H1 (cell line): ENCODE measurements around the gene COQ5. TPM values are rescaled to one million over a fixed set of nuclear protein-coding genes. Genes with fewer than 3 reads are reported as not detected.

ENCODE experiments used
- CTCF ChIA-PET: fragments of 300-600 bp; sonication (Branson Sonifier 250); formaldehyde crosslinking; loops from one replicate; lab custom pipeline; 2021; ENCODE audit not compliant: partially characterized antibody; lab: Charles Lee
- POLR2A ChIA-PET: fragments of 300-600 bp; sonication (Branson Sonifier 250); formaldehyde crosslinking; loops from one replicate; lab custom pipeline; 2021; ENCODE audit warnings: inconsistent platforms; ENCODE audit not compliant: partially characterized antibody; lab: Charles Lee
- DNase-seq, 2 experiments: peaks; one replicate each; pipeline versions ENCODE4 v3.0.0 to v3.0.0-alpha.2; 2010 to 2022; ENCODE audit warnings: low spot score in 2 of 2, low read depth in 1 of 2, mixed read lengths in 1 of 2
- FAIRE-seq: peaks from 2 replicates; lab custom pipeline; 2011; peaks lifted over from hg19 to GRCh38; lab: Jason Lieb, UNC
- H2AFZ ChIP-seq: 2 replicates; pipeline ENCODE4 v1.8.1; 2012; ENCODE audit warnings: low read length, inconsistent platforms
- H2AK5ac ChIP-seq: 2 replicates; pipeline ENCODE4 v1.6.1; 2013; ENCODE audit warnings: low read depth, low read length
- H2BK120ac ChIP-seq: replicated peaks from 2 replicates; pipeline ENCODE3; 2013; ENCODE audit warnings: low read depth, low read length, inconsistent platforms
- H2BK12ac ChIP-seq: 2 replicates; pipeline ENCODE4 v1.6.1; 2013; ENCODE audit warnings: low read depth, low read length
- H2BK15ac ChIP-seq: 2 replicates; pipeline ENCODE4 v1.6.1; 2013; ENCODE audit warnings: low read length
- H2BK20ac ChIP-seq: 2 replicates; pipeline ENCODE4 v1.6.1; 2013; ENCODE audit warnings: low read length
- H2BK5ac ChIP-seq: 2 replicates; pipeline ENCODE4 v1.6.1; 2013; ENCODE audit warnings: low read depth, low read length
- H3K14ac ChIP-seq: 2 replicates; pipeline ENCODE4 v1.6.1; 2013; ENCODE audit warnings: inconsistent platforms; ENCODE audit not compliant: insufficient read length
- H3K18ac ChIP-seq: 2 replicates; pipeline ENCODE4 v1.6.1; 2013; ENCODE audit warnings: low read length; ENCODE audit errors: extremely low read depth
- H3K23ac ChIP-seq: 2 replicates; pipeline ENCODE4 v1.6.1; 2013; ENCODE audit warnings: inconsistent platforms; ENCODE audit not compliant: insufficient read length
- H3K23me2 ChIP-seq: 2 replicates; pipeline ENCODE4 v1.6.1; 2013; ENCODE audit warnings: low read depth, low read length
- H3K27ac ChIP-seq: 2 replicates; pipeline ENCODE4 v1.6.1; 2011; ENCODE audit warnings: low read depth, low read length, inconsistent platforms
- H3K27me3 ChIP-seq, 4 experiments: replicated peaks in 1 of 4; 1 replicate in 1 of 4; 2 replicates in 3 of 4; pipeline versions ENCODE4 v1.6.1 to v1.8.1; 2011 to 2013; ENCODE audit warnings: low read length in 3 of 4, mild to moderate bottlenecking in 3 of 4, inconsistent platforms in 2 of 4, mixed read lengths in 2 of 4, moderate library complexity in 1 of 4; ENCODE audit not compliant: control insufficient read depth in 3 of 4, insufficient read depth in 3 of 4; ENCODE audit errors: extremely low read depth in 1 of 4
- H3K36me3 ChIP-seq, 4 experiments: 2 replicates each; pipeline versions ENCODE4 v1.6.1 to v1.8.1; 2011 to 2013; ENCODE audit warnings: mild to moderate bottlenecking in 4 of 4, low read length in 3 of 4, moderate library complexity in 2 of 4, control low read depth in 1 of 4, inconsistent platforms in 1 of 4; ENCODE audit not compliant: insufficient read depth in 4 of 4, control insufficient read depth in 2 of 4
- H3K4ac ChIP-seq: replicated peaks from 2 replicates; pipeline ENCODE3; 2013; ENCODE audit warnings: low read length, low read depth, mixed read lengths, inconsistent platforms; ENCODE audit not compliant: insufficient read length
- H3K4me1 ChIP-seq, 4 experiments: replicated peaks in 1 of 4; 1 replicate in 1 of 4; 2 replicates in 3 of 4; pipeline versions ENCODE4 v1.6.1 to v1.8.1; 2011 to 2013; ENCODE audit warnings: low read length in 3 of 4, inconsistent platforms in 2 of 4, mixed read lengths in 1 of 4; ENCODE audit not compliant: insufficient read depth in 4 of 4, control insufficient read depth in 3 of 4
- H3K4me2 ChIP-seq, 2 experiments: 2 replicates each; pipeline versions ENCODE4 v1.6.1 to v1.8.1; 2011 to 2013; ENCODE audit warnings: low read depth in 2 of 2, low read length in 2 of 2, control low read depth in 1 of 2, inconsistent platforms in 1 of 2, mild to moderate bottlenecking in 1 of 2; ENCODE audit not compliant: insufficient read depth in 1 of 2
- H3K4me3 ChIP-seq, 4 experiments: fragments of 200-600, 300-600 bp in 1 of 4; sonication (generic), shearing (Covaris generic), sonication (Bioruptor Twin) in 1 of 4; 2 replicates each; pipeline versions ENCODE4 v1.5.1 to v1.8.1; 2011 to 2016; ENCODE audit warnings: low read length in 4 of 4, low read depth in 3 of 4, control low read depth in 2 of 4, inconsistent platforms in 2 of 4, mild to moderate bottlenecking in 2 of 4, mixed read lengths in 1 of 4, moderate library complexity in 1 of 4; ENCODE audit not compliant: insufficient read depth in 2 of 4; ENCODE audit errors: extremely low read depth in 1 of 4
- H3K56ac ChIP-seq: replicated peaks from 2 replicates; pipeline ENCODE3; 2013; ENCODE audit warnings: low read depth, mild to moderate bottlenecking, mixed read lengths, low read length, inconsistent platforms; ENCODE audit not compliant: insufficient read length
- H3K79me1 ChIP-seq: 2 replicates; pipeline ENCODE4 v1.6.1; 2013; ENCODE audit warnings: low read depth, low read length, control low read depth
- H3K79me2 ChIP-seq, 2 experiments: 2 replicates each; pipeline versions ENCODE4 v1.6.1 to v1.8.1; 2012 to 2013; ENCODE audit warnings: low read length in 2 of 2, mild to moderate bottlenecking in 2 of 2, inconsistent platforms in 1 of 2; ENCODE audit not compliant: insufficient read depth in 2 of 2, control insufficient read depth in 1 of 2
- H3K9ac ChIP-seq, 4 experiments: replicated peaks in 1 of 4; 1 replicate in 1 of 4; 2 replicates in 3 of 4; pipeline versions ENCODE4 v1.6.1 to v1.8.1; 2011 to 2013; ENCODE audit warnings: low read depth in 3 of 4, low read length in 3 of 4, control low read depth in 2 of 4, mild to moderate bottlenecking in 2 of 4, moderate library complexity in 2 of 4, inconsistent platforms in 1 of 4; ENCODE audit errors: extremely low read depth in 1 of 4
- H3K9me3 ChIP-seq, 2 experiments: 2 replicates each; pipeline versions ENCODE4 v1.6.1 to v1.8.1; 2012 to 2013; ENCODE audit warnings: mild to moderate bottlenecking in 2 of 2, moderate library complexity in 2 of 2, control low read depth in 1 of 2, inconsistent platforms in 1 of 2, low read depth in 1 of 2, low read length in 1 of 2, mixed read lengths in 1 of 2; ENCODE audit not compliant: insufficient read depth in 2 of 2
- H4K20me1 ChIP-seq, 2 experiments: replicated peaks in 1 of 2; 2 replicates each; pipeline versions ENCODE3 to v1.8.1; 2011 to 2013; ENCODE audit warnings: inconsistent platforms in 2 of 2, low read length in 2 of 2, mild to moderate bottlenecking in 1 of 2; ENCODE audit not compliant: insufficient read depth in 2 of 2, control insufficient read depth in 1 of 2
- H4K5ac ChIP-seq: 2 replicates; pipeline ENCODE4 v1.6.1; 2013; ENCODE audit warnings: low read length, low read depth, mixed read lengths, inconsistent platforms; ENCODE audit not compliant: insufficient read length
- H4K8ac ChIP-seq: 2 replicates; pipeline ENCODE4 v1.8.0; 2013; ENCODE audit warnings: mild to moderate bottlenecking, moderate library complexity, low read length, inconsistent platforms; ENCODE audit not compliant: insufficient read depth; ENCODE audit errors: extremely low read depth
- H4K91ac ChIP-seq: replicated peaks from 2 replicates; pipeline ENCODE3; 2013; ENCODE audit warnings: low read length, mixed read lengths, inconsistent platforms; ENCODE audit not compliant: insufficient read length
- BRCA1 ChIP-seq: IDR thresholded peaks from 2 replicates; pipeline ENCODE4 v1.6.1; 2012; ENCODE audit warnings: low read depth, low read length, improper control_type of control experiment
- CTBP2 ChIP-seq: IDR thresholded peaks from 2 replicates; pipeline ENCODE4 v1.7.0; 2011; ENCODE audit warnings: borderline replicate concordance, mild to moderate bottlenecking, moderate library complexity, mixed read lengths, low read length; ENCODE audit not compliant: insufficient read depth, insufficient read length
- EGR1 ChIP-seq: IDR thresholded peaks from 2 replicates; pipeline ENCODE4 v1.6.1; 2011; ENCODE audit warnings: low read depth, low read length, borderline replicate concordance
- KDM5A ChIP-seq: fragments of 200-600 bp; IDR thresholded peaks from 2 replicates; pipeline ENCODE4 v1.7.1; 2012; ENCODE audit warnings: mild to moderate bottlenecking, low read length, inconsistent platforms, mixed read lengths
- PHF8 ChIP-seq: fragments of 200-600 bp; sonication (generic); conservative IDR thresholded peaks from 2 replicates; pipeline ENCODE4 v1.7.1; 2012; ENCODE audit warnings: low read depth, mild to moderate bottlenecking, inconsistent platforms, low read length, moderate library complexity
- RBBP5 ChIP-seq: IDR thresholded peaks from 2 replicates; pipeline ENCODE4 v1.7.1; 2012; ENCODE audit warnings: low read depth, mild to moderate bottlenecking, inconsistent platforms, low read length, moderate library complexity, borderline replicate concordance
- RXRA ChIP-seq: IDR thresholded peaks from 2 replicates; pipeline ENCODE4 v1.6.1; 2011; ENCODE audit warnings: low read depth, mild to moderate bottlenecking, low read length, moderate library complexity; ENCODE audit not compliant: insufficient read depth
- SIX5 ChIP-seq: IDR thresholded peaks from 2 replicates; pipeline ENCODE4 v1.6.1; 2011; ENCODE audit warnings: mild to moderate bottlenecking, low read depth, low read length
- SRF ChIP-seq: IDR thresholded peaks from 2 replicates; pipeline ENCODE4 v1.6.1; 2011; ENCODE audit warnings: mild to moderate bottlenecking, low read depth, low read length, moderate library complexity
- SUZ12 ChIP-seq: fragments of 200-600 bp; sonication (generic); IDR thresholded peaks from 2 replicates; pipeline ENCODE4 v1.6.1; 2012; ENCODE audit warnings: mild to moderate bottlenecking, inconsistent platforms, low read length, moderate library complexity, mixed read lengths
- TBP ChIP-seq: IDR thresholded peaks from 2 replicates; pipeline ENCODE4 v1.6.1; 2011; ENCODE audit warnings: low read depth, low read length, improper control_type of control experiment
- TEAD4 ChIP-seq: IDR thresholded peaks from 2 replicates; pipeline ENCODE4 v1.6.1; 2012; ENCODE audit warnings: low read depth, low read length, inconsistent platforms, mixed read lengths
- WGBS, 2 experiments: shearing (Covaris generic) in 1 of 2; methylation state at CpG; one replicate each; pipeline versions ENCODE4 v1.1.6 to v1.1.7; 2013 to 2015; ENCODE audit warnings: low lambda C conversion rate in 2 of 2, mixed read lengths in 2 of 2, inconsistent platforms in 1 of 2, low coverage in 1 of 2, missing lambda C conversion rate in 1 of 2; ENCODE audit not compliant: insufficient replicate concordance in 2 of 2, insufficient coverage in 1 of 2, insufficient read length in 1 of 2; ENCODE audit errors: extremely low coverage in 1 of 2, missing lambda C conversion rate in 1 of 2; 5-methylcytosine and 5-hydroxymethylcytosine counted together
- polyA plus RNA-seq, 7 experiments: library from polyadenylated mRNA; depleted of rRNA in 3 of 7; stranded (reverse) in 5 of 7; unstranded in 2 of 7; fragments of >200 nt in 5 of 7; fragments of 200-250 nt in 2 of 7; gene quantifications; 1 replicate in 5 of 7; 2 replicates in 1 of 7; 4 replicates in 1 of 7; pipeline versions ENCODE4 v1.2.1 to v1.2.3, GENCODE V29; 2011 to 2013; ENCODE audit warnings: missing spikeins in 2 of 7, mixed read lengths in 2 of 7
- total RNA-seq: library from RNA; stranded (reverse); fragmentation: NEBNext Ultra II Directional; extraction: Animal tissue kit (Norgen Biotek cat#: 25700); gene quantifications from 2 replicates; pipeline ENCODE4 v1.2.1, GENCODE V29; 2021
- TF ChIP-seq, protein P1 (sequence below): IDR thresholded peaks from 2 replicates; pipeline ENCODE4 v1.6.1; 2012; ENCODE audit warnings: inconsistent platforms

The COQ5 gene
- total and polyA plus RNA-seq, 2 of the 8 experiments (the other 6 are each of a cell fraction or from before 2014, with no cell fraction given) = 35.1 to 35.8 TPM

DNA sequence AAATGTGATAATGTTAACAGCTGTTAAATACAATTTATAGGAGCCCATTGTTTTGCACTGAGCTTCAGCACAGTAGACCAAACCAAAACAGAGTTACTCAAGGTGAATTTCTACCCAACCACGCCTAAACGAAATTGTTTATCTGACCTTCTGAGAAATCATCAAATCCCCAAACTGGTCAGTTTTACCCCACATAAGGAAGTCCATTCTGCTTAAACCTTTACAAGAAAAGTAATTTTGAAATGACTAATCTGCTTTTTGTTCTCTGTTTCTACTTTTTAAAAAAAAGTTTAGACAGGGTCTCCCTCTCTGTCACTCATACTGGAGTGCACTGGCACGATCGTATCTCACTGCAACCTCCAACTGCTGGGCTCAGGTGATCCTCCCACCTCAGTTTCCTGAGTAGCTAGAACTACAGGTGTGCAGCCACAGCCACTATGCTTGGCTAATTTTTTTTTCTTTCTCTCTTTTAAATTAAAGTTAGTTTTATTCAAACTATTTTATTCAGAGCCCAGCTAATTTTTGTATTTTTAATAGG lies 3.8 kb upstream of the COQ5 start:
- Histone ChIP-seq H4K5ac (no peak overlapping the region), H2BK120ac (no peak overlapping the region), H2AFZ (no peak overlapping the region), H3K4me1 (peaks cover 5 to 11% (median 7%) of the 10 kb centered on the region in 4 experiments; a peak in 5 of 7 replicates), H3K36me3 (peaks cover 0 to 13% (median 0%) of the 10 kb centered on the region in 4 experiments; a peak in 1 of 8 replicates), H3K4me3 (no peak overlapping the region), H3K27ac (no peak overlapping the region), H3K4me2 (no peak overlapping the region), H3K18ac (no peak overlapping the region), H2BK12ac (no peak overlapping the region), H3K9ac (no peak overlapping the region), H3K9me3 (no peaks in the 10 kb centered on the region; a peak in 1 of 4 replicates), H4K91ac (no peak overlapping the region), H4K20me1 (peaks cover 8 to 12% of the 10 kb centered on the region in 2 experiments), H2AK5ac (no peak overlapping the region), H2BK15ac (no peak overlapping the region), H3K4ac (no peak overlapping the region), H2BK5ac (no peak overlapping the region), H3K23me2 (peaks cover 3% of the 10 kb centered on the region), H2BK20ac (no peak overlapping the region), H3K79me1 (peaks cover 4% of the 10 kb centered on the region; the same call in 1 of the 2 replicates), H3K56ac (no peak overlapping the region), H3K23ac (no peak overlapping the region), H3K79me2 (peaks cover 21 to 34% of the 10 kb centered on the region in 2 experiments), H3K14ac (no peak overlapping the region), H3K27me3 (no peaks in the 10 kb centered on the region), H4K8ac (no peak overlapping the region)
- POLR2A ChIA-PET = interaction anchor here (0.6 to 7.2 kb wide), 2 partner anchors 36 to 1159 kb away, joined by 3 to 78 read pairs; partner anchors contain the start of gene DYNLL1
- CTCF ChIA-PET = interaction anchor here (0.7 to 1.0 kb wide), 3 partner anchors 51 to 230 kb away, joined by 3 to 4 read pairs (median 3); partner anchors contain the start of genes SIRT4 and SRSF9
- DNase-seq = no peak
- WGBS, 2 experiments = 91% methylated on average over 4 of the region's 4 CpGs; no CpG with 5 or more reads in 1 of the 2 experiments
- FAIRE-seq = no peak
- TF ChIP-seq CTBP2 = no peak
- no peak for TF ChIP-seq RBBP5
- TF ChIP-seq SIX5 = no peak
- TF ChIP-seq PHF8 = no peak
- no peak for TF ChIP-seq EGR1
- TF ChIP-seq, protein P1, sequence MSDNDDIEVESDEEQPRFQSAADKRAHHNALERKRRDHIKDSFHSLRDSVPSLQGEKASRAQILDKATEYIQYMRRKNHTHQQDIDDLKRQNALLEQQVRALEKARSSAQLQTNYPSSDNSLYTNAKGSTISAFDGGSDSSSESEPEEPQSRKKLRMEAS = no peak
- no peak for TF ChIP-seq KDM5A
- no peak for TF ChIP-seq TBP
- no peak for TF ChIP-seq BRCA1
- no peak for TF ChIP-seq RXRA
- no peak for TF ChIP-seq SUZ12
- no peak for TF ChIP-seq TEAD4
- TF ChIP-seq SRF = no peak
